Hepatocyte (in vitro differentiated cells): ENCODE results near the gene FHOD3. TPM values are rescaled to one million over a fixed set of nuclear protein-coding genes. Genes with fewer than 3 reads are reported as not detected.

Experiments
- DNase-seq: peaks from one replicate; pipeline ENCODE4 v3.0.0-alpha.2; 2016; ENCODE audit warnings: low spot score
- H2AFZ ChIP-seq: fragments of 200-600 bp; sonication (generic); 2 replicates; pipeline ENCODE4 v1.6.0; 2016; ENCODE audit warnings: antibody characterized with exemption, mild to moderate bottlenecking
- H3K27ac ChIP-seq: fragments of 200-600 bp; sonication (generic); 2 replicates; pipeline ENCODE4 v1.5.1; 2016; ENCODE audit warnings: mild to moderate bottlenecking
- H3K27me3 ChIP-seq: fragments of 200-600 bp; sonication (generic); 2 replicates; pipeline ENCODE4 v1.6.1; 2016
- H3K36me3 ChIP-seq: fragments of 200-600 bp; sonication (generic); replicated peaks from 2 replicates; pipeline ENCODE4 v1.5.1; 2016; ENCODE audit warnings: low read depth; ENCODE audit not compliant: insufficient read depth
- H3K4me1 ChIP-seq: fragments of 200-600 bp; sonication (generic); 2 replicates; pipeline ENCODE4 v1.5.1; 2016; ENCODE audit warnings: mild to moderate bottlenecking, moderate library complexity; ENCODE audit not compliant: insufficient read depth
- H3K4me2 ChIP-seq: fragments of 200-600 bp; sonication (generic); 2 replicates; pipeline ENCODE4 v1.6.0; 2016
- H3K4me3 ChIP-seq: fragments of 200-600 bp; sonication (generic); 2 replicates; pipeline ENCODE4 v1.5.1; 2016; ENCODE audit warnings: mild to moderate bottlenecking
- H3K79me2 ChIP-seq: fragments of 200-600 bp; sonication (generic); 2 replicates; pipeline ENCODE4 v1.6.0; 2017; ENCODE audit warnings: mild to moderate bottlenecking
- H3K9me2 ChIP-seq: fragments of 200-600 bp; sonication (generic); replicated peaks from 2 replicates; pipeline ENCODE4 v1.6.0; 2017; ENCODE audit warnings: mild to moderate bottlenecking; ENCODE audit not compliant: insufficient read depth
- H3K9me3 ChIP-seq: fragments of 200-600 bp; sonication (generic); 2 replicates; pipeline ENCODE4 v1.5.1; 2016; ENCODE audit warnings: low read depth, mild to moderate bottlenecking
- H4K20me1 ChIP-seq: fragments of 200-600 bp; sonication (generic); 2 replicates; pipeline ENCODE4 v1.6.0; 2016; ENCODE audit warnings: mild to moderate bottlenecking; ENCODE audit not compliant: insufficient read depth, poor library complexity, severe bottlenecking
- EZH2 ChIP-seq: fragments of 200-600 bp; sonication (generic); IDR thresholded peaks from 2 replicates; pipeline ENCODE4 v1.6.1; 2016; ENCODE audit warnings: antibody characterized with exemption, mild to moderate bottlenecking, borderline replicate concordance
- EZH2phosphoT487 ChIP-seq: fragments of 200-600 bp; sonication (generic); IDR thresholded peaks from one replicate; pipeline ENCODE4 v1.6.1; 2018; ENCODE audit warnings: antibody characterized with exemption, mild to moderate bottlenecking, low read depth, moderate library complexity; ENCODE audit not compliant: unreplicated experiment, severe bottlenecking
- WGBS: methylation state at CpG from one replicate; pipeline ENCODE4 v1.1.6; 2016; ENCODE audit warnings: low lambda C conversion rate; ENCODE audit errors: missing lambda C conversion rate; 5-methylcytosine and 5-hydroxymethylcytosine counted together
- polyA plus RNA-seq: library from polyadenylated mRNA; unstranded; fragments of >200 nt; fragmentation: Nextera tagmentation; extraction: Ambion mirVana; gene quantifications from 2 replicates; pipeline ENCODE4 v1.2.1, GENCODE V29; 2016
- total RNA-seq: library from RNA; depleted of rRNA; stranded (reverse); fragments of >200 nt; gene quantifications from 2 replicates; pipeline ENCODE4 v1.2.3, GENCODE V29; 2014
- TF ChIP-seq, protein P1 (sequence below): fragments of 200-600 bp; sonication (generic); IDR thresholded peaks from 2 replicates; pipeline ENCODE4 v1.5.1; 2016; ENCODE audit warnings: antibody characterized with exemption, mild to moderate bottlenecking; ENCODE audit not compliant: poor library complexity

Gene FHOD3
- total and polyA plus RNA-seq, 2 experiments from 2014 or later: 1.7 to 2.7 TPM

DNA sequence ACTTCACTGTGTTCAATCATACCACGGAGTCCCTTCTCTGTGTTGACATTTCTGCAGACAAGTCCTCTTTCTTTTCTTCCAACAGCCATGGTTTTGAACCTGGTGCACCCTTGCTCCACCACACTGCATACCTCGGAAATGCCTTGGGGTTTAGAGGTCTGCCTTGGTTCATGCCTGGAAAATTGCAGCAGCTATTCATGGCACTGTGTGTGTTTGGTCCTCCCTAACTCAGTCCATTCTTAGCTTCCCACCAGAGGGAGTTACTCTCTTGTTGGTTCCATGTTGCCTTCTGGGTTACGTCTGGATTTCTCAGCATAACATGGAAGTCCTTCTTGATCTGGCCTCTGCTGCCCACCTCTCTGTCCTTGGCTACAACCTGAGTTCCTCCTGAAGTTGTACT lies 206.0 kb downstream of the FHOD3 start:
- no peak overlapping the region for H3K4me3 ChIP-seq
- H3K9me2 ChIP-seq: no peaks in the 10 kb centered on the region
- H4K20me1 ChIP-seq: no peaks in the 10 kb centered on the region
- no peaks in the 10 kb centered on the region for H3K4me1 ChIP-seq
- H3K9me3 ChIP-seq: no peaks in the 10 kb centered on the region
- no peaks in the 10 kb centered on the region for H3K27me3 ChIP-seq
- DNase-seq: no peak
- no peak overlapping the region for H3K27ac ChIP-seq
- 81% methylated on average over 3 of the region's 3 CpGs for WGBS
- TF ChIP-seq, protein P1, sequence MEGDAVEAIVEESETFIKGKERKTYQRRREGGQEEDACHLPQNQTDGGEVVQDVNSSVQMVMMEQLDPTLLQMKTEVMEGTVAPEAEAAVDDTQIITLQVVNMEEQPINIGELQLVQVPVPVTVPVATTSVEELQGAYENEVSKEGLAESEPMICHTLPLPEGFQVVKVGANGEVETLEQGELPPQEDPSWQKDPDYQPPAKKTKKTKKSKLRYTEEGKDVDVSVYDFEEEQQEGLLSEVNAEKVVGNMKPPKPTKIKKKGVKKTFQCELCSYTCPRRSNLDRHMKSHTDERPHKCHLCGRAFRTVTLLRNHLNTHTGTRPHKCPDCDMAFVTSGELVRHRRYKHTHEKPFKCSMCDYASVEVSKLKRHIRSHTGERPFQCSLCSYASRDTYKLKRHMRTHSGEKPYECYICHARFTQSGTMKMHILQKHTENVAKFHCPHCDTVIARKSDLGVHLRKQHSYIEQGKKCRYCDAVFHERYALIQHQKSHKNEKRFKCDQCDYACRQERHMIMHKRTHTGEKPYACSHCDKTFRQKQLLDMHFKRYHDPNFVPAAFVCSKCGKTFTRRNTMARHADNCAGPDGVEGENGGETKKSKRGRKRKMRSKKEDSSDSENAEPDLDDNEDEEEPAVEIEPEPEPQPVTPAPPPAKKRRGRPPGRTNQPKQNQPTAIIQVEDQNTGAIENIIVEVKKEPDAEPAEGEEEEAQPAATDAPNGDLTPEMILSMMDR: no peak
- TF ChIP-seq EZH2phosphoT487 (no peak), EZH2 (no peak)
- no peak overlapping the region for H3K4me2 ChIP-seq
- no peak overlapping the region for H2AFZ ChIP-seq
- no peaks in the 10 kb centered on the region for H3K79me2 ChIP-seq
- no peaks in the 10 kb centered on the region for H3K36me3 ChIP-seq

DNA sequence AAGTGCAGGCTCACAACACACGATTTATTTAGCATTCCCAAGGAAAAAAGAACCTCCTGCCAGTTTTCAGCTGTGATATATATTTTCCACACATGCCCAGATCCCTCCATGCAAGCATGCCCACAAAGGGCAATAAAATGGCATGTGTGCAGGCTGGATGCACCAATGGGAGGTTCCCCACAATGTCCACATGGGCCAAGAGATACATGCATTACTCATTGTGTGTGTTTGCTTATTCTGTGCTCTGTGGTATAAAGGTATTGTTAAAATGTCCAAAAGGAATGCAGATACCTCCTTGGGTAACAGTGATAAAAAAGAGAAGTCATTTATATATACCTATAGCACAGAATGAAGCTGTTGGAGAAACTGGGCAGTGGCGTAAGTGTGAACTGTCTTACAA lies 207.4 kb downstream of the FHOD3 start:
- H3K4me2 ChIP-seq: no peak overlapping the region
- no peak overlapping the region for H3K27ac ChIP-seq
- TF ChIP-seq, protein P1: no peak
- no peak for TF ChIP-seq EZH2phosphoT487
- no peak for TF ChIP-seq EZH2
- no peaks in the 10 kb centered on the region for H3K79me2 ChIP-seq
- H3K4me3 ChIP-seq: no peak overlapping the region
- DNase-seq: no peak
- no peaks in the 10 kb centered on the region for H3K27me3 ChIP-seq
- WGBS: 87% methylated on average over 2 of the region's 2 CpGs
- H3K4me1 ChIP-seq: no peaks in the 10 kb centered on the region
- no peaks in the 10 kb centered on the region for H3K36me3 ChIP-seq
- H2AFZ ChIP-seq: no peak overlapping the region
- H4K20me1 ChIP-seq: no peaks in the 10 kb centered on the region
- no peaks in the 10 kb centered on the region for H3K9me2 ChIP-seq
- no peaks in the 10 kb centered on the region for H3K9me3 ChIP-seq

GRCh38 chr18:36505665-36506064 lies 208.2 kb downstream of the FHOD3 start:
- Histone ChIP-seq H3K9me2 (no peaks in the 10 kb centered on the region), H3K9me3 (no peaks in the 10 kb centered on the region), H4K20me1 (no peaks in the 10 kb centered on the region), H3K4me1 (no peaks in the 10 kb centered on the region), H3K4me2 (no peak overlapping the region), H3K79me2 (no peaks in the 10 kb centered on the region), H3K4me3 (no peak overlapping the region), H3K27me3 (no peaks in the 10 kb centered on the region), H2AFZ (no peak overlapping the region), H3K27ac (no peak overlapping the region), H3K36me3 (no peaks in the 10 kb centered on the region)
- DNase-seq: no peak
- TF ChIP-seq EZH2phosphoT487 (no peak), EZH2 (no peak)
- TF ChIP-seq, protein P1: no peak
- WGBS: 80% methylated on average over 1 of the region's 1 CpG

DNA sequence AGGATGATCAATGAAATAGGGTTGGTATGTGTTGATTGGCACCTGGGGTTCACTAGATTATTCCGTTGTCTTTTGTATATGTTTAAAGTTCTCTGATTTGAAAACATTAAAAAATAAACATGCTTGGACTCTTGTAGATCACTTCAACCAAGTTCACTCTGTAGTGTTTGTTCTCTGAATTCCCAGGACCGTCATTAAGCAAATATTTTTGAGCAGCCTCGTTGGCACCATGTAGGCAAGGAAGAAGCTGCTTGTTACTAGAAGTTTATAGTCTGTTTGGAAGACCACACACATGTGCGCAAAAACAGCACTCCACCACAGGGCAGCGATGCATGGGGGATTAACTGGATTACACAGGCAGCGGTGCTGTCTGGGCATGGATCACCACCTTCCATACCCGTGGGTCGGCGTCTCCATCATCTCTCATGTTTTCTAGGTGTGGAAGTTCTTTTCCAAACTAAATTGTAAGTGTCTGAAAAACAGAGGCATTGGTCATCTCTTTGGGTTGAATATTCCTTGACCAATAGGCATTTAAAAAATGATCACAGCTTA lies 212.2 kb downstream of the FHOD3 start:
- Histone ChIP-seq H3K36me3 (no peaks in the 10 kb centered on the region), H3K4me2 (no peak overlapping the region), H3K27me3 (no peaks in the 10 kb centered on the region), H3K4me1 (peaks cover 8% of the 10 kb centered on the region), H3K9me2 (no peaks in the 10 kb centered on the region), H3K79me2 (no peaks in the 10 kb centered on the region), H4K20me1 (no peaks in the 10 kb centered on the region), H3K9me3 (no peaks in the 10 kb centered on the region), H2AFZ (no peak overlapping the region), H3K4me3 (no peak overlapping the region), H3K27ac (no peak overlapping the region)
- 38% methylated on average over 9 of the region's 9 CpGs for WGBS
- DNase-seq: no peak
- TF ChIP-seq, protein P1: no peak
- TF ChIP-seq EZH2phosphoT487 (no peak), EZH2 (no peak)
